Measurements from ENCODE around the gene SFXN1.
"Not testable (repeated sequence)": the region's sequence is repeated elsewhere in the genome, so short reads cannot be mapped to it uniquely, and the experiment has no call there.

Gene SFXN1

DNA sequence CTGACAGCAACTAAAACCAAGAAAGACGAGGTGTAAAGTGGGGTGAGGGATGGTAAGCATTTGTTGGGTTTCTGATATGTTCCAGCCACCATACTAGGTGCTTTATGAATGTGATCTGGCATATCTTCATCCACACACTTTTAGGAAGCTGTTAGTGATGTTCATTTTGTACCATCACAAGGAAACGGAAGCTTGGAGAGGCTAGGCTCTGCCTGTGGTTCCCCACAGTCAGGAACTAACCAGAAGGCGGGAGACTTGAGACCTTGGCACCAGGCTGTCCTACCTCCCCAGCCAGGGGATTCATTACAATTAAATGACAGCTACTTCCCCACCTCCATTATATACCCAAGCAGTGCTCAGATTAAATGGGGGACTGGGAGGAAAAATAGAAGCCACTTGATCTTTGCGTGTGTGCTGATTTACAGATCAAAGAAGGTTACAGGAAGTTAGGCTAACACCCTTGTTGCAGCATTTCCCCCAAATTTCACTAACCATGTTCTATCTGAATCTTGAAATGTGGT lies 43.0 kb downstream of the SFXN1 start:
- TF ChIP-seq Cebpa-rat (IDR thresholded peaks at IDR 0.05): no peak
- no peak overlapping the region for H3K9ac ChIP-seq
- H4K20me1 ChIP-seq: peaks cover 0 to 3% (median 0%) of the 10 kb centered on the region in 11 experiments; a peak in 1 of 22 replicates
- H3K27me3 ChIP-seq: no peaks in the 10 kb centered on the region
- peak overlapping the region in 7 of 11 experiments; percentile 21 to 48 (median 38); a peak in 9 of 22 replicates for H3K4me2 ChIP-seq
- H3K4me3 ChIP-seq: no peak overlapping the region
- H3K9me3 ChIP-seq (replicated peaks in 1 of 11): peaks cover 24 to 30% (median 28%) of the 10 kb centered on the region in 11 experiments
- H3K4me1 ChIP-seq: peaks cover 6 to 16% (median 14%) of the 10 kb centered on the region in 10 experiments; a peak in 19 of 20 replicates
- peaks cover 85 to 99% (median 97%) of the 10 kb centered on the region in 11 experiments for H3K36me3 ChIP-seq
- H3K27ac ChIP-seq: peak overlapping the region in 4 of 11 experiments; percentile 3 to 45 (median 8); a peak in 3 of 22 replicates

DNA sequence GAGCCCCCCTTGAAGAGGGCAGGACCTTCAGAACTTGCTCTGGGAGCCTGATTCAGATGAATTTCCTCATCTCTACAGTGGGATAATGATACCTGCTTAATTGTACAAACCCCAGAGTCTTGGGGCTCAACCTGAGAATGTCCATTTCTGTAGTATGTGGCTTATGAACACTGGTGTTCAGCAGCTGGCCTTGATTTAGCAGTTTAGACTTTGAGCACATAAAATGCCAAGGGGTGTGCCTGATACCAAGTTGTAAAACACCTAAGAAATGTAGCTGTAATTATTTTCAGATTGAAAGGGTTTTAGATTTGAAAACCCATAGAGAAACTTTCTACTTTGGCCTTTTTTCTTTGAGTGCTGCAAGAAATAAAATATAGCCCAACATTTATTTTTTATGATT lies 44.9 kb downstream of the SFXN1 start:
- Histone ChIP-seq H3K27me3 (no peaks in the 10 kb centered on the region), H3K4me2 (no peak overlapping the region), H3K9me3 (replicated peaks in 1 of 11) (peaks cover 10 to 12% (median 10%) of the 10 kb centered on the region in 11 experiments), H3K36me3 (peaks cover 85 to 99% (median 96%) of the 10 kb centered on the region in 11 experiments), H3K4me3 (no peak overlapping the region), H3K9ac (no peak overlapping the region), H3K27ac (no peak overlapping the region), H3K4me1 (peaks cover 6 to 16% (median 14%) of the 10 kb centered on the region in 10 experiments; a peak in 19 of 20 replicates), H4K20me1 (peaks cover 0 to 3% (median 0%) of the 10 kb centered on the region in 11 experiments; a peak in 1 of 22 replicates)
- no peak for TF ChIP-seq Cebpa-rat (IDR thresholded peaks at IDR 0.05)

DNA sequence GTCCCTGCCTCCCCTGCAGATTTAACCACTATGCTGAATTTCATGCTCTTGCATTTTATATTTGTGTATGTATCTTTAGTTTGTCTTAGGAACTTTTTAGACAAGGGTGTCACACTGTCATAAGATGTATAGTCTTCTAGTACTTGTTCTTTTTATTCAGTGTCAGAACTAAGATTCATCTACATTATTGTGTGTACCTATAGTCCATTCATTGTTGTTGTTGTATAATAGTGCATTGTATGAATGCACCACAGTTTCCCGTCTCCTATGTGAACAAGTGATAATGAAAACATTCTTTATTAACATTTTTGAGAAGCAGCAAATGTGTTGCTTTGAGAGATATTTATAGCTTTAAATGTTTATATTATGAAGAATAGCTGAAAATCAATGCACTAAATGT lies 45.9 kb downstream of the SFXN1 start:
- H3K4me3 ChIP-seq: no peak overlapping the region
- H3K9ac ChIP-seq: no peak overlapping the region
- H3K36me3 ChIP-seq: peaks cover 85 to 99% (median 94%) of the 10 kb centered on the region in 11 experiments
- no peaks in the 10 kb centered on the region for H3K27me3 ChIP-seq
- peaks cover 0 to 3% (median 0%) of the 10 kb centered on the region in 11 experiments; a peak in 1 of 22 replicates for H4K20me1 ChIP-seq
- H3K4me1 ChIP-seq: peaks cover 6 to 16% (median 14%) of the 10 kb centered on the region in 10 experiments; a peak in 19 of 20 replicates
- peaks cover under 1 to 3% (median 1%) of the 10 kb centered on the region in 11 experiments; a peak in 14 of 22 replicates for H3K9me3 ChIP-seq (replicated peaks in 1 of 11)
- no peak for TF ChIP-seq Cebpa-rat (IDR thresholded peaks at IDR 0.05)
- H3K4me2 ChIP-seq: no peak overlapping the region
- H3K27ac ChIP-seq: no peak overlapping the region

DNA sequence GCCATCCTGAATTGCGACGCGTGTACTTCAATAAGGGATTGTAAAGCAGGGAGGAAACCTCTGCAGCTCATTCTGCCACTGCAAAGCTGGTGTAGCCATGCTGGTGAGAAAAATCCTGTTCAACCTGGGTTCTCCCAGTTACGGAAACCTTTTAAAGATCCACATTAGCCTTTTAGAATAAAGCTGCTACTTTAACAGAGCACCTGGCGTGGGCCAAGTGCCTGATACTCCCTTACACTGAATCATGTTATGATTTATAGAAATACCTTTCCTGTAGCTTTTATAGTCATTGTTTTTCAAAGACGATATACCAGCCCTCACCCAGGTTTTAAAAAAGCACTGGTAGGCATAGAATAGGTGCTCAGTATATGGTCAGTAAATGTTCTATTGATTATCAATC lies 48.3 kb downstream of the SFXN1 start:
- Histone ChIP-seq H3K36me3 (peaks cover 76 to 99% (median 85%) of the 10 kb centered on the region in 11 experiments), H4K20me1 (no peaks in the 10 kb centered on the region), H3K9ac (no peak overlapping the region), H3K27me3 (no peaks in the 10 kb centered on the region), H3K27ac (no peak overlapping the region), H3K4me3 (no peak overlapping the region), H3K4me2 (no peak overlapping the region), H3K9me3 (replicated peaks in 1 of 11) (no peaks in the 10 kb centered on the region), H3K4me1 (peaks cover 0 to 1% (median under 1%) of the 10 kb centered on the region in 10 experiments; a peak in 9 of 20 replicates)
- TF ChIP-seq Cebpa-rat (IDR thresholded peaks at IDR 0.05): no peak

DNA sequence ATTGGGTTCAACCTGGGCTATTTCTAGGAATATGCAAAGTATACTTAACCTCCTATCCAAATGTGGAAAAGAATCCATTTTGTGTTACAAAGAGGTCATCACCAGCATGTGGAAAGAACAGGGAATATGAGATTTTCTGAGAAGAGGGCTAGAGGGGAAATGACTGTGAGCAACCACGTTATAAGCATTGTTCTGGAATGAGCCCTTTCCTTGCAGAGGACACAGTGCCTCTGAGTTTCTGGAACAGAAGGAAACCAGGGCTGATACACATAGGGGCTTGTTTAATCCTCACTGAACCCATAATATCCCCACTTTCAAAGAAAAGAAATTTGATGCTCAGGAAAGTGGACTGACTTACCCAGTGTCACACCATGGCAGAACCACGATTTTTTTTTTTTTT lies 53.0 kb downstream of the SFXN1 start:
- Histone ChIP-seq H3K4me3 (no peak overlapping the region), H3K27me3 (no peaks in the 10 kb centered on the region), H3K27ac (no peak overlapping the region), H3K36me3 (peaks cover 33 to 63% (median 51%) of the 10 kb centered on the region in 11 experiments), H3K4me1 (peaks cover 6 to 20% (median 14%) of the 10 kb centered on the region in 10 experiments; a peak in 19 of 20 replicates), H3K4me2 (no peak overlapping the region), H3K9me3 (replicated peaks in 1 of 11) (no peaks in the 10 kb centered on the region), H4K20me1 (no peaks in the 10 kb centered on the region), H3K9ac (no peak overlapping the region)
- no peak for TF ChIP-seq Cebpa-rat (IDR thresholded peaks at IDR 0.05)

DNA sequence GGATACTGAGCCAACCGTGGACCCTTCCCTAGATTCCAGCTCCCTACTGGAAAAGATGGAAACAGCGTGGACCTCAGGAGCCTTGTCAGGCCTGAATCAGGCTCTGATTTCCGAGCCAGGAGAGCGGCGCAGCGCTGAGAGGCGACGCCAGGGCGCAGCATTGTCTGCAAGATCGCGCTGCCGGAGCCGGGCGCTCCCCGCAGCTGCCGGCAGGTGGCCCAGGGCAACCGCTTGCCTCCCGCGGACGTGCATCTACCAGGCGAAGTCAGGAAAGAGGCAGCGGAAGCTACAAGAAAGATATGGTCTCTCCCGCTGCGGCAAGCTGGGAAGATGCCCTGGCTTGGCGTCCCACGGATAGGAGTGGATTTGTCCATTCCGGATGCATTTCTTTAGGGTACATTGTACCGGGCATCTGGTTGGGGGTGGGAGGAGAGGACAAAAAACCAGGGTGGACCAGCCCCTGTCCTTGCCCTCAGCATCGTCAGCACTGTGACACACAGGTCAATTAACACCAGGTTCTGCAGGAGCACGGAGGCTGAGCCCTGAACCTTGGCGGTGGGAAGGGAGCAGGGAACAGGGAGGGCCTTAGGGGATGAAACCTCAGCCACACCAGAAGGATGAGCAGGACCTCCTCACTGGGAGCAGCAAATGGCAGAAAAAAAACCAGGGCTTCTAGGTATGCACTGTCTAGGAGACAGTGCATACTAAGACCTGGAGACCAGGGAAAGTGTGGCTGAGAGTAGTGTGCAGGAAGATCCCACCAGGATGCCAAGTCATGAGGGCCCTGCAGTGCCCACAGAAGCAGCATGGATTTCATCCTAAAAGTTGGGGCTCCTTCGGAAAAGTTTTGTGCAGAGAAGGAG lies 55.9 kb downstream of the SFXN1 start:
- Histone ChIP-seq H3K36me3 (peaks cover 6 to 34% (median 22%) of the 10 kb centered on the region in 11 experiments; a peak in 19 of 22 replicates), H3K4me2 (peak overlapping the region; percentile 58 to 87 (median 70)), H3K9me3 (replicated peaks in 1 of 11) (no peaks in the 10 kb centered on the region), H3K27ac (peak overlapping the region in 5 of 11 experiments; percentile 10 to 22 (median 20); a peak in 2 of 22 replicates), H3K9ac (no peak overlapping the region; a peak in 1 of 22 replicates), H3K4me3 (no peak overlapping the region), H4K20me1 (no peaks in the 10 kb centered on the region), H3K27me3 (no peaks in the 10 kb centered on the region), H3K4me1 (peaks cover 6 to 30% (median 14%) of the 10 kb centered on the region in 10 experiments; a peak in 19 of 20 replicates)
- TF ChIP-seq Cebpa-rat (IDR thresholded peaks at IDR 0.05): no peak

DNA sequence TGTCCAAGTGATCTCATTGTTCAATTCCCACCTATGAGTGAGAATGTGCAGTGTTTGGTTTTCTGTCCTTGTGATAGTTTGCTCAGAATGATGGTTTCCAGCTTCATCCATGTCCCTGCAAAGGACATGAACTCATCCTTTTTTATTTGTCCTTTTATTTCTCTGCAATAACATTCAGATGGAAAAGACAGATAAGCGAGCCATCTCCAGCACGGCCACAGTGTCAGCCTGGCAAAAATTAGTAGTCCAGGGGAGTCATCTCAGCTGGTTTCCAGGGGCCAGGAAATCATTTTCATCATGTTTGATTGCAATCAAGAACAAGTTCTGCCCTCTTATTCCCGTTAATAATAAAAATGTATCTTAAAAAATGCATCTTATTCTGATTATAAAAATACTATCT lies 57.0 kb downstream of the SFXN1 start:
- H3K36me3 ChIP-seq: peaks cover under 1 to 23% (median 11%) of the 10 kb centered on the region in 11 experiments; a peak in 19 of 22 replicates
- H3K9me3 ChIP-seq (replicated peaks in 1 of 11); H3K9ac ChIP-seq; H4K20me1 ChIP-seq; H3K27me3 ChIP-seq; H3K27ac ChIP-seq; H3K4me3 ChIP-seq: not testable (repeated sequence)
- peak overlapping the region in 3 of 11 experiments; percentile 43 to 70 (median 57); a peak in 5 of 22 replicates for H3K4me2 ChIP-seq
- peaks cover 6 to 30% (median 14%) of the 10 kb centered on the region in 10 experiments; a peak in 19 of 20 replicates for H3K4me1 ChIP-seq

DNA sequence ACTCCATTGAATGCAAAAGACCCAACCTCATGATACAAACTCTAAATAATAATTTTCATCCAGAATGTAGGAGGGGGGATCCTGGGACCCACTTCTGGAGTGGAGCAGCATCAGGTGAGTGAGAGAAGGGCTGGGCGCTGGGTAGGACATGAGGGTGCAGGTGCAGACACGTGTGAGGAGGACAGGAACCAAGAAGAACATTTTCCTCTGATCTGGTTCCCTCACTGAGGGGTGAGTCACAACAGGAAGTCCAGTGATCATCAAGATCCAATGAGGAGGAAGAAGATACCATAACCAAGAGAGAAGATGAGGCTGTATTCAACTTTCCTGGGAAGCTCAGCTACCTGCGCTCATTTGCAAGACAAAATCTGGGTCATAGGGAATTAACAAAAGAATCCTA lies 57.4 kb downstream of the SFXN1 start:
- H3K27ac ChIP-seq: no peak overlapping the region
- H3K4me1 ChIP-seq: peaks cover 6 to 30% (median 14%) of the 10 kb centered on the region in 10 experiments; a peak in 19 of 20 replicates
- peaks cover 0 to 19% (median 7%) of the 10 kb centered on the region in 11 experiments; a peak in 13 of 22 replicates for H3K36me3 ChIP-seq
- H3K27me3 ChIP-seq: no peaks in the 10 kb centered on the region
- no peak for TF ChIP-seq Cebpa-rat (IDR thresholded peaks at IDR 0.05)
- H3K4me2 ChIP-seq: peak overlapping the region in 5 of 11 experiments; percentile 39 to 70 (median 44); a peak in 10 of 22 replicates
- H3K9me3 ChIP-seq (replicated peaks in 1 of 11): no peaks in the 10 kb centered on the region
- H4K20me1 ChIP-seq: no peaks in the 10 kb centered on the region
- H3K4me3 ChIP-seq: no peak overlapping the region
- H3K9ac ChIP-seq: no peak overlapping the region

DNA sequence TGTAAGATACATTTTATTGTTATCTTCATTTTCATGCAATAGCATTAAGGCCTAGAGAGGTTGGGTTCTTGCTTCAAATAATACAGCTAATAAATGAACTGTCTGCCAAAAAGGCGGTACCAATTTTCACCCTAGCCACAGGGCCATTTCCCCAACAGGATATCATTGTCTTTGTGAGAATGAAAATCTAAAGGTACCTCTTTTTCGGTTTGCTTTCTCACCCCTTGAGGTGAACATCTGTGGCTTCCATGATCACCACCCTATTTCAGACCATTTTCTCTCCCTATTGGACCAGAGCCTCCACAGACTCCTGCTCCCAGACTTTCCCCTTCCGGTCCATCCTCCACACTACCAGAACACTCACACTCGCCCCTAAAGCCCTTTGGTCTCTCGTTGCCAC lies 60.2 kb downstream of the SFXN1 start:
- H3K9me3 ChIP-seq (replicated peaks in 1 of 11): no peaks in the 10 kb centered on the region
- no peaks in the 10 kb centered on the region for H3K36me3 ChIP-seq
- H3K4me1 ChIP-seq: peaks cover 6 to 46% (median 14%) of the 10 kb centered on the region in 10 experiments; a peak in 19 of 20 replicates
- no peak overlapping the region for H3K4me3 ChIP-seq
- no peak overlapping the region for H3K9ac ChIP-seq
- H4K20me1 ChIP-seq: no peaks in the 10 kb centered on the region
- no peak overlapping the region for H3K4me2 ChIP-seq
- H3K27ac ChIP-seq: no peak overlapping the region
- no peaks in the 10 kb centered on the region for H3K27me3 ChIP-seq
- TF ChIP-seq Cebpa-rat (IDR thresholded peaks at IDR 0.05): no peak
